ENCODE data around the gene NCAM2. TPM values are rescaled to one million over a fixed set of nuclear protein-coding genes. Genes with fewer than 3 reads are reported as not detected.

NCAM2 gene
- total RNA-seq, 4 donors from 2014 or later, result 0.67 to 0.95 TPM; not detected in 2

- TF ChIP-seq CTCF (IDR thresholded peaks at IDR 0.05) (no peak), POLR2A (IDR thresholded peaks at IDR 0.05) (no peak)
- H3K4me3 ChIP-seq, result no peak overlapping the region
- H3K9me3 ChIP-seq, result no peaks in the 10 kb centered on the region
- 29 to 38% methylated on average over 2 of the region's 2 CpGs for WGBS, 2 donors
- no peaks in the 10 kb centered on the region for H3K4me1 ChIP-seq
- DNase-seq, result no peak
- intact Hi-C loops (cut with DNase I), result no loop called here
- H3K36me3 ChIP-seq, result no peaks in the 10 kb centered on the region
- no peaks in the 10 kb centered on the region for H3K27me3 ChIP-seq
- no peak overlapping the region for H3K27ac ChIP-seq
Measured at GRCh38 chr21:21216047-21216446, 217.8 kb downstream of the NCAM2 start.

GRCh38 chr21:21226472-21226871, 228.3 kb downstream of the NCAM2 start:
- no peaks in the 10 kb centered on the region for H3K27me3 ChIP-seq
- DNase-seq, result no peak
- intact Hi-C loops (cut with DNase I), result no loop called here
- peaks cover 0 to 4% (median 0%) of the 10 kb centered on the region in 3 donors for H3K9me3 ChIP-seq
- no peak overlapping the region for H3K4me3 ChIP-seq
- 20 to 70% methylated on average over 1 of the region's 1 CpG for WGBS, 2 donors
- TF ChIP-seq CTCF (IDR thresholded peaks at IDR 0.05), result no peak
- no peak for TF ChIP-seq POLR2A (IDR thresholded peaks at IDR 0.05)
- no peaks in the 10 kb centered on the region for H3K4me1 ChIP-seq
- no peaks in the 10 kb centered on the region for H3K36me3 ChIP-seq
- H3K27ac ChIP-seq, result no peak overlapping the region

- WGBS, 2 donors, result 40 to 41% methylated on average over 3 of the region's 3 CpGs
- Histone ChIP-seq H3K36me3 (no peaks in the 10 kb centered on the region), H3K27ac (no peak overlapping the region), H3K27me3 (no peaks in the 10 kb centered on the region), H3K4me3 (no peak overlapping the region), H3K4me1 (no peaks in the 10 kb centered on the region), H3K9me3 (no peaks in the 10 kb centered on the region)
- TF ChIP-seq POLR2A (IDR thresholded peaks at IDR 0.05) (no peak), CTCF (IDR thresholded peaks at IDR 0.05) (no peak)
- DNase-seq, result no peak
- intact Hi-C loops (cut with DNase I), result no loop called here
Measured at GRCh38 chr21:21230672-21231071, 232.5 kb downstream of the NCAM2 start.

- intact Hi-C loops (cut with DNase I), result no loop called here
- H3K4me3 ChIP-seq, result no peak overlapping the region
- TF ChIP-seq POLR2A (IDR thresholded peaks at IDR 0.05) (no peak), CTCF (IDR thresholded peaks at IDR 0.05) (no peak)
- H3K27ac ChIP-seq, result no peak overlapping the region
- H3K27me3 ChIP-seq, result no peaks in the 10 kb centered on the region
- WGBS, 2 donors, result 8 to 24% methylated on average over 1 of the region's 1 CpG
- no peaks in the 10 kb centered on the region for H3K36me3 ChIP-seq
- no peaks in the 10 kb centered on the region for H3K9me3 ChIP-seq
- no peak for DNase-seq
- no peaks in the 10 kb centered on the region for H3K4me1 ChIP-seq
Measured at GRCh38 chr21:21231913-21232312, 233.7 kb downstream of the NCAM2 start.

- Histone ChIP-seq H3K27me3 (no peaks in the 10 kb centered on the region), H3K36me3 (no peaks in the 10 kb centered on the region), H3K27ac (no peak overlapping the region), H3K4me1 (no peaks in the 10 kb centered on the region), H3K4me3 (no peak overlapping the region), H3K9me3 (no peaks in the 10 kb centered on the region)
- TF ChIP-seq CTCF (IDR thresholded peaks at IDR 0.05) (no peak), POLR2A (IDR thresholded peaks at IDR 0.05) (no peak)
- intact Hi-C loops (cut with DNase I), result no loop called here
- WGBS, 2 donors, result 9 to 18% methylated on average over 1 of the region's 1 CpG
- no peak for DNase-seq
Measured at GRCh38 chr21:21232320-21232719, 234.1 kb downstream of the NCAM2 start.

Measured in esophagus squamous epithelium (tissue), 5 donors.